B cell (primary cell): ENCODE results near the gene DCAF6. TPM values are rescaled to one million over a fixed set of nuclear protein-coding genes. Genes with fewer than 3 reads are reported as not detected.

Experiments used
- ATAC-seq: fragments of 200-7000 bp; cut with Tn5 transposase; one replicate; pipeline ENCODE4 v1.10.0; 2021; ENCODE audit warnings: low read depth, mild to moderate bottlenecking, moderate number of reproducible peaks, moderate library complexity
- CTCF ChIA-PET: fragments of 350-600 bp; sonication (Branson Sonifier 250); formaldehyde crosslinking; loops from one replicate; lab custom pipeline; 2021; ENCODE audit warnings: antibody characterized with exemption, inconsistent platforms; lab: Charles Lee
- POLR2A ChIA-PET: fragments of 350-600 bp; sonication (Branson Sonifier 250); formaldehyde crosslinking; loops from one replicate; lab custom pipeline; 2021; ENCODE audit warnings: antibody characterized with exemption; lab: Charles Lee
- DNase-seq: peaks from one replicate; pipeline ENCODE4 v3.0.0; 2013
- H2AFZ ChIP-seq: 2 replicates; pipeline ENCODE4 v1.6.1; 2012; ENCODE audit warnings: mild to moderate bottlenecking, low read depth, low read length; ENCODE audit not compliant: insufficient read depth, poor library complexity, severe bottlenecking
- H3K27ac ChIP-seq, 2 donors: 1 replicate in 1 of 2; 2 replicates in 1 of 2; pipeline ENCODE4 v1.5.1; 2012 to 2013; ENCODE audit warnings: low read length in 2 of 2, mild to moderate bottlenecking in 2 of 2, moderate library complexity in 1 of 2
- H3K27me3 ChIP-seq, 4 experiments: fragments of 200-600 bp in 1 of 4; sonication (generic) in 1 of 4; replicated peaks in 1 of 4; 1 replicate in 2 of 4; 2 replicates in 2 of 4; pipeline versions ENCODE4 v1.6.1 to v1.7.0; 2013 to 2016; ENCODE audit warnings: low read length in 3 of 4, mild to moderate bottlenecking in 2 of 4, mixed read lengths in 1 of 4, moderate library complexity in 1 of 4; ENCODE audit not compliant: insufficient read depth in 4 of 4, control insufficient read depth in 3 of 4; ENCODE audit errors: control extremely low read depth in 1 of 4
- H3K36me3 ChIP-seq, 2 experiments: replicated peaks in 1 of 2; 1 replicate in 1 of 2; 2 replicates in 1 of 2; pipeline versions ENCODE4 v1.6.1 to v1.7.1; 2013; ENCODE audit warnings: low read length in 1 of 2; ENCODE audit not compliant: insufficient read depth in 2 of 2, control insufficient read depth in 1 of 2; ENCODE audit errors: control extremely low read depth in 1 of 2, extremely low read depth in 1 of 2
- H3K4me1 ChIP-seq, 2 donors: fragments of 200-600 bp in 1 of 2; sonication (generic) in 1 of 2; 1 replicate in 1 of 2; 2 replicates in 1 of 2; pipeline versions ENCODE4 v1.5.1 to v1.6.1; 2013 to 2017; ENCODE audit warnings: low read length in 2 of 2; ENCODE audit not compliant: control insufficient read depth in 2 of 2, insufficient read depth in 2 of 2
- H3K4me2 ChIP-seq: replicated peaks from 2 replicates; pipeline ENCODE3; 2012; ENCODE audit warnings: mild to moderate bottlenecking, low read depth, low read length; ENCODE audit not compliant: poor library complexity, severe bottlenecking
- H3K4me3 ChIP-seq, 5 experiments: fragments of 200-600 bp in 1 of 5; sonication (generic) in 1 of 5; 1 replicate in 3 of 5; 2 replicates in 2 of 5; pipeline versions ENCODE4 v1.5.1 to v1.7.0; 2011 to 2016; ENCODE audit warnings: low read length in 4 of 5, mild to moderate bottlenecking in 4 of 5, low read depth in 2 of 5, control low read depth in 1 of 5, moderate library complexity in 1 of 5; ENCODE audit not compliant: insufficient read depth in 1 of 5; ENCODE audit errors: control extremely low read depth in 1 of 5, extremely low read depth in 1 of 5
- H3K79me2 ChIP-seq: fragments of 200-600 bp; sonication (generic); one replicate; pipeline ENCODE4 v1.6.0; 2016; ENCODE audit warnings: low read length; ENCODE audit not compliant: control insufficient read depth, insufficient read depth
- H3K9ac ChIP-seq: fragments of 200-600 bp; sonication (generic); 2 replicates; pipeline ENCODE4 v1.6.1; 2017; ENCODE audit warnings: mild to moderate bottlenecking, low read length, moderate library complexity
- H3K9me3 ChIP-seq, 3 donors: one replicate each; pipeline versions ENCODE4 v1.6.1 to v1.7.1; 2013; ENCODE audit warnings: low read length in 2 of 3; ENCODE audit not compliant: control insufficient read depth in 2 of 3, insufficient read depth in 1 of 3; ENCODE audit errors: control extremely low read depth in 1 of 3
- H4K20me1 ChIP-seq: 2 replicates; pipeline ENCODE4 v1.6.0; 2012; ENCODE audit warnings: mild to moderate bottlenecking, low read length; ENCODE audit not compliant: insufficient read depth, control insufficient read depth, poor library complexity, severe bottlenecking
- H3K27ac Mint-ChIP-seq: one replicate; pipeline ENCODE4 v1.8.0; 2021; ENCODE audit warnings: mixed read lengths
- H3K27me3 Mint-ChIP-seq: one replicate; pipeline ENCODE4 v1.8.0; 2021; ENCODE audit warnings: mixed read lengths
- H3K4me1 Mint-ChIP-seq: one replicate; pipeline ENCODE4 v1.8.0; 2021; ENCODE audit warnings: mixed read lengths
- H3K4me3 Mint-ChIP-seq: one replicate; pipeline ENCODE4 v1.8.0; 2021; ENCODE audit warnings: mixed read lengths
- H3K9me3 Mint-ChIP-seq: one replicate; pipeline ENCODE4 v1.8.0; 2022; ENCODE audit warnings: mixed read lengths; ENCODE audit not compliant: insufficient read depth
- CTCF ChIP-seq: fragments of 200-600 bp; IDR thresholded peaks from one replicate; pipeline ENCODE4 v1.8.0; 2022; ENCODE audit warnings: antibody characterized with exemption, mild to moderate bottlenecking
- EZH2 ChIP-seq: IDR thresholded peaks from 2 replicates; pipeline ENCODE4 v1.6.1; 2012; ENCODE audit warnings: borderline replicate concordance, low read depth, mild to moderate bottlenecking, moderate library complexity, low read length; ENCODE audit not compliant: insufficient read depth, poor library complexity, severe bottlenecking
- WGBS: methylation state at CpG from one replicate; pipeline ENCODE4 v1.1.5; 2013; ENCODE audit warnings: missing lambda C conversion rate; ENCODE audit not compliant: insufficient coverage; 5-methylcytosine and 5-hydroxymethylcytosine counted together
- intact Hi-C: fragments of 100-400 bp; cut with micrococcal nuclease; formaldehyde crosslinking; loops from one replicate; pipeline ENCODE4 v1.10.0; 2022
- polyA plus RNA-seq: library from polyadenylated mRNA; depleted of rRNA; stranded (reverse); fragments of >200 nt; gene quantifications from 2 replicates; pipeline ENCODE4 v1.2.3, GENCODE V29; 2012
- total RNA-seq, 2 donors: library from RNA; stranded (reverse); fragments of 120-200 nt in 1 of 2; gene quantifications; 1 replicate in 1 of 2; 2 replicates in 1 of 2; pipeline versions ENCODE4 v1.2.3 to v1.2.4, GENCODE V29; 2013 to 2022

DCAF6 gene
- total and polyA plus RNA-seq, 2 donors (not counting 1 experiment from before 2014, with no cell fraction given), result 17.5 to 40.4 TPM

DNA sequence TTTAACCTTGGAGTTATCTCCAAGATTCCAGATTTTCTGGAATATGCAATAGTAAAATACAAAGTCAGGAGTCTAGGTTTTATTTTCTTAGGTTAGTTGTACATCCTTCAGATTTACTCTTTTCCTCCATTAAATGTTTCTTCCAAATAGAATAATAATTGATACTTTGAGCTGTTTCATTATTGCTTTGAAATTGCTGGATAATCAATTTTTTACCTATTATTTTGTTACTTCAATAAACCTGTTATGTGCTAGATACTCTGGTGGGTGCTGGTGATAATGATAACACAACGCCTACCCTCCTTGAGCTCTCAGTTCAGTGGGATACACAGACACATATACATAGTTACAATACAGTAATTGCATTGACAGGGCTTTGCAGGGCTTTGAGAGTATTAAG, 120.9 kb downstream of the DCAF6 start:
- ATAC-seq (no peak), DNase-seq (no peak)
- H3K9ac ChIP-seq, result no peak overlapping the region
- POLR2A ChIA-PET, result no interaction called here
- Mint-ChIP-seq H3K4me3 (no peak overlapping the region), H3K4me1 (peaks cover 4% of the 10 kb centered on the region), H3K27me3 (no peaks in the 10 kb centered on the region), H3K9me3 (no peaks in the 10 kb centered on the region), H3K27ac (no peak overlapping the region)
- CTCF ChIA-PET, result interaction anchor here (1.2 kb wide), 1 partner anchor 25 kb away, joined by 4 read pairs; no protein-coding TSS in a partner anchor
- H3K4me2 ChIP-seq, result no peak overlapping the region
- H2AFZ ChIP-seq, result no peak overlapping the region
- TF ChIP-seq EZH2 (no peak), CTCF (no peak)
- peaks cover 7% of the 10 kb centered on the region in 2 donors for H3K4me1 ChIP-seq
- WGBS, result no CpG with 5 or more reads among the region's 1 CpG
- no peak overlapping the region for H3K4me3 ChIP-seq
- no peaks in the 10 kb centered on the region for H4K20me1 ChIP-seq
- H3K9me3 ChIP-seq, result no peaks in the 10 kb centered on the region
- no peak overlapping the region for H3K27ac ChIP-seq
- no peaks in the 10 kb centered on the region for H3K27me3 ChIP-seq
- H3K36me3 ChIP-seq, result peaks cover 0 to 4% of the 10 kb centered on the region in 2 experiments
- intact Hi-C loops, result no loop called here
- no peaks in the 10 kb centered on the region for H3K79me2 ChIP-seq

DNA sequence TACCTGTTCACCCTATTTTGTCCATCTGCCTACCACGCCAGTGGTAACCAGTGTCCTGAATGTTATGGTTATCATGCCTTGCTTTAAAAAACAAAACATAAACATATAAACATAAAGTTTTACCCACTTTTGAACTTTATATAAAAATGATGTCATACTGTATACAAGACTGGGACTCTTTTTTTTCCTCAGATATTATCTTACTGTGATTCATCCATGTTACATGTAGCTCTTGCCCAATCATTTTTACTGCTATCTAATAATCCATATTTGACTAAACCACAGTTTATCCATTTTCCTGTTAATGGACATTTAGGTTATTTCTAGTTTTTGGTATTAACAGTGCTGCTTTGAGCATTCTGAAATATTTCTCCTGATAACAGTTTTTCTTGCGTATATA, 121.4 kb downstream of the DCAF6 start:
- intact Hi-C loops, result no loop called here
- no peak for TF ChIP-seq EZH2
- TF ChIP-seq CTCF, result no peak
- Histone ChIP-seq H3K9ac (no peak overlapping the region), H4K20me1 (no peaks in the 10 kb centered on the region), H2AFZ (no peak overlapping the region), H3K4me3 (no peak overlapping the region), H3K4me1 (peaks cover 7% of the 10 kb centered on the region in 2 donors), H3K9me3 (no peaks in the 10 kb centered on the region), H3K36me3 (peaks cover 0 to 4% of the 10 kb centered on the region in 2 experiments), H3K4me2 (no peak overlapping the region), H3K27me3 (no peaks in the 10 kb centered on the region), H3K27ac (no peak overlapping the region), H3K79me2 (no peaks in the 10 kb centered on the region)
- no peaks in the 10 kb centered on the region for H3K9me3 Mint-ChIP-seq
- ChIA-PET POLR2A (no interaction called here), CTCF (interaction anchor here (1.2 kb wide), 1 partner anchor 24 kb away, joined by 4 read pairs; no protein-coding TSS in a partner anchor)
- peaks cover 4% of the 10 kb centered on the region for H3K4me1 Mint-ChIP-seq
- H3K27ac Mint-ChIP-seq, result no peak overlapping the region
- ATAC-seq (no peak), DNase-seq (no peak)
- no CpG with 5 or more reads among the region's 2 CpGs for WGBS
- H3K27me3 Mint-ChIP-seq, result no peaks in the 10 kb centered on the region
- H3K4me3 Mint-ChIP-seq, result no peak overlapping the region
